Endothelial cell of umbilical vein (primary cell): ENCODE results near the gene GRID1. TPM values are rescaled to one million over a fixed set of nuclear protein-coding genes. Genes with fewer than 3 reads are reported as not detected.

ENCODE experiments used
- BruUV-seq: library from RNA; stranded (reverse); fragments of 400-500 nt; replicated peaks from 2 replicates; lab custom pipeline; 2021; lab: Mats Ljungman, UMichigan
- CTCF ChIA-PET: fragments of 300-600, 350-600 bp; sonication (Branson Sonifier 250); formaldehyde crosslinking; loops from one replicate; lab custom pipeline; 2021; ENCODE audit warnings: antibody characterized with exemption, inconsistent platforms; lab: Charles Lee
- POLR2A ChIA-PET: fragments of 300-600, 350-600 bp; sonication (Branson Sonifier 250); formaldehyde crosslinking; loops from one replicate; lab custom pipeline; 2021; ENCODE audit warnings: antibody characterized with exemption, inconsistent platforms; lab: Charles Lee
- DNase-seq: peaks from one replicate; pipeline ENCODE4 v3.0.0-alpha.2; 2011; ENCODE audit warnings: low read depth, low spot score
- FAIRE-seq: peaks from 2 replicates; lab custom pipeline; 2011; peaks lifted over from hg19 to GRCh38; lab: Jason Lieb, UNC
- H2AFZ ChIP-seq: 2 replicates; pipeline ENCODE4 v1.6.0; 2012; ENCODE audit warnings: low read depth, low read length, control low read depth, inconsistent platforms
- H3K27ac ChIP-seq: 2 replicates; pipeline ENCODE4 v1.5.1; 2011; ENCODE audit warnings: low read depth, mild to moderate bottlenecking, control low read depth, low read length, moderate library complexity; ENCODE audit not compliant: insufficient read depth
- H3K27me3 ChIP-seq, 2 experiments: 2 replicates each; pipeline versions ENCODE4 v1.6.0 to v1.6.1; 2011; ENCODE audit warnings: low read length in 2 of 2, mixed read lengths in 1 of 2; ENCODE audit not compliant: control insufficient read depth in 2 of 2, insufficient read depth in 2 of 2
- H3K36me3 ChIP-seq, 2 experiments: 2 replicates in 1 of 2; 3 replicates in 1 of 2; pipeline ENCODE4 v1.5.1; 2011; ENCODE audit warnings: low read length in 2 of 2, mild to moderate bottlenecking in 1 of 2, moderate library complexity in 1 of 2; ENCODE audit not compliant: control insufficient read depth in 2 of 2, insufficient read depth in 2 of 2; ENCODE audit errors: extremely low read depth in 1 of 2
- H3K4me1 ChIP-seq: 3 replicates; pipeline ENCODE4 v1.5.1; 2011; ENCODE audit warnings: mild to moderate bottlenecking, low read length; ENCODE audit not compliant: control insufficient read depth, insufficient read depth; ENCODE audit errors: extremely low read depth
- H3K4me2 ChIP-seq: 2 replicates; pipeline ENCODE4 v1.6.1; 2011; ENCODE audit warnings: low read length, control low read depth, mixed read lengths; ENCODE audit not compliant: insufficient read depth
- H3K4me3 ChIP-seq, 3 experiments: fragments of 200-600 bp in 1 of 3; sonication (generic), shearing (Covaris generic) in 1 of 3; replicated peaks in 1 of 3; 2 replicates each; pipeline ENCODE4 v1.5.1; 2011 to 2016; ENCODE audit warnings: control low read depth in 3 of 3, low read length in 3 of 3, mild to moderate bottlenecking in 2 of 3, inconsistent platforms in 1 of 3, low read depth in 1 of 3, moderate library complexity in 1 of 3; ENCODE audit not compliant: insufficient read depth in 1 of 3
- H3K79me2 ChIP-seq: 2 replicates; pipeline ENCODE4 v1.6.0; 2012; ENCODE audit warnings: low read length, inconsistent platforms; ENCODE audit not compliant: control insufficient read depth, insufficient read depth
- H3K9ac ChIP-seq: replicated peaks from 2 replicates; pipeline ENCODE3; 2011; ENCODE audit warnings: low read length, control low read depth; ENCODE audit not compliant: insufficient read depth; ENCODE audit errors: extremely low read depth
- H3K9me1 ChIP-seq: replicated peaks from 3 replicates; pipeline ENCODE4 v1.6.0; 2011; ENCODE audit warnings: mild to moderate bottlenecking, low read length; ENCODE audit not compliant: control insufficient read depth, insufficient read depth; ENCODE audit errors: extremely low read depth
- H3K9me3 ChIP-seq: replicated peaks from 2 replicates; pipeline ENCODE4 v1.5.1; 2012; ENCODE audit warnings: low read length, inconsistent platforms; ENCODE audit not compliant: control insufficient read depth, insufficient read depth
- H4K20me1 ChIP-seq: replicated peaks from 2 replicates; pipeline ENCODE3; 2011; ENCODE audit warnings: mild to moderate bottlenecking, low read length; ENCODE audit not compliant: control insufficient read depth, insufficient read depth; ENCODE audit errors: extremely low read depth
- EZH2 ChIP-seq: IDR thresholded peaks from 2 replicates; pipeline ENCODE4 v1.6.1; 2012; ENCODE audit warnings: borderline replicate concordance, low read depth, mild to moderate bottlenecking, moderate library complexity, low read length, inconsistent platforms; ENCODE audit not compliant: severe bottlenecking
- FOS ChIP-seq: IDR thresholded peaks from 2 replicates; pipeline ENCODE4 v1.6.1; 2011; ENCODE audit warnings: mild to moderate bottlenecking, low read length, moderate library complexity, borderline replicate concordance; ENCODE audit not compliant: insufficient read depth
- GATA2 ChIP-seq: IDR thresholded peaks from 2 replicates; pipeline ENCODE4 v1.7.0; 2011; ENCODE audit warnings: low read depth, mild to moderate bottlenecking, moderate library complexity, mixed read lengths, low read length; ENCODE audit not compliant: insufficient read length, insufficient read depth
- JUN ChIP-seq: IDR thresholded peaks from 2 replicates; pipeline ENCODE4 v1.6.1; 2011; ENCODE audit warnings: borderline replicate concordance, low read depth; ENCODE audit not compliant: insufficient read length, insufficient read depth
- MYC ChIP-seq: IDR thresholded peaks from one replicate; pipeline ENCODE4 v1.6.1; 2011; ENCODE audit warnings: mild to moderate bottlenecking, low read depth, low read length
- POLR2A ChIP-seq: IDR thresholded peaks from 2 replicates; pipeline ENCODE4 v1.6.1; 2012; ENCODE audit warnings: low read depth, mild to moderate bottlenecking, control low read depth, low read length
- POLR2AphosphoS5 ChIP-seq: IDR thresholded peaks from 2 replicates; pipeline ENCODE4 v1.6.1; 2012; ENCODE audit warnings: low read depth, mild to moderate bottlenecking, control low read depth, low read length, moderate library complexity; ENCODE audit not compliant: insufficient read depth
- dilution Hi-C: fragments of 300-500 bp; cut with MboI; formaldehyde crosslinking; loops from one replicate; pipeline ENCODE4 v1.15.0; 2019; ENCODE audit warnings: low sequenced_read_pairs; ENCODE audit not compliant: extremely low pct_ligation_motif_present
- intact Hi-C: fragments of 100-400 bp; cut with micrococcal nuclease; formaldehyde crosslinking; loops from one replicate; pipeline ENCODE4 v1.10.0; 2022
- polyA plus RNA-seq, 4 experiments: library from polyadenylated mRNA; depleted of rRNA in 3 of 4; stranded (reverse) in 3 of 4; unstranded in 1 of 4; fragments of >200 nt; gene quantifications; 2 replicates each; pipeline versions ENCODE4 v1.2.1 to v1.2.3, GENCODE V29; 2011 to 2012; ENCODE audit warnings: missing spikeins in 1 of 4
- total RNA-seq: library from RNA; stranded (reverse); gene quantifications from 2 replicates; pipeline ENCODE4 v1.2.3, GENCODE V29; 2021
- TF ChIP-seq, protein P1 (sequence below), 2 donors: IDR thresholded peaks; 1 replicate in 1 of 2; 2 replicates in 1 of 2; pipeline ENCODE4 v1.5.1; 2011; ENCODE audit warnings: low read length in 2 of 2, mild to moderate bottlenecking in 2 of 2, moderate library complexity in 2 of 2, control low read depth in 1 of 2, inconsistent platforms in 1 of 2, low read depth in 1 of 2; ENCODE audit not compliant: insufficient read depth in 1 of 2; ENCODE audit errors: extremely low read depth in 1 of 2
- TF ChIP-seq, protein P2 (sequence below): IDR thresholded peaks from 2 replicates; pipeline ENCODE4 v1.6.1; 2011; ENCODE audit not compliant: insufficient read depth, insufficient read length

The GRID1 gene
- total and polyA plus RNA-seq, 2 donors (not counting 3 experiments of a cell fraction or from before 2014, with no cell fraction given), result not detected

DNA sequence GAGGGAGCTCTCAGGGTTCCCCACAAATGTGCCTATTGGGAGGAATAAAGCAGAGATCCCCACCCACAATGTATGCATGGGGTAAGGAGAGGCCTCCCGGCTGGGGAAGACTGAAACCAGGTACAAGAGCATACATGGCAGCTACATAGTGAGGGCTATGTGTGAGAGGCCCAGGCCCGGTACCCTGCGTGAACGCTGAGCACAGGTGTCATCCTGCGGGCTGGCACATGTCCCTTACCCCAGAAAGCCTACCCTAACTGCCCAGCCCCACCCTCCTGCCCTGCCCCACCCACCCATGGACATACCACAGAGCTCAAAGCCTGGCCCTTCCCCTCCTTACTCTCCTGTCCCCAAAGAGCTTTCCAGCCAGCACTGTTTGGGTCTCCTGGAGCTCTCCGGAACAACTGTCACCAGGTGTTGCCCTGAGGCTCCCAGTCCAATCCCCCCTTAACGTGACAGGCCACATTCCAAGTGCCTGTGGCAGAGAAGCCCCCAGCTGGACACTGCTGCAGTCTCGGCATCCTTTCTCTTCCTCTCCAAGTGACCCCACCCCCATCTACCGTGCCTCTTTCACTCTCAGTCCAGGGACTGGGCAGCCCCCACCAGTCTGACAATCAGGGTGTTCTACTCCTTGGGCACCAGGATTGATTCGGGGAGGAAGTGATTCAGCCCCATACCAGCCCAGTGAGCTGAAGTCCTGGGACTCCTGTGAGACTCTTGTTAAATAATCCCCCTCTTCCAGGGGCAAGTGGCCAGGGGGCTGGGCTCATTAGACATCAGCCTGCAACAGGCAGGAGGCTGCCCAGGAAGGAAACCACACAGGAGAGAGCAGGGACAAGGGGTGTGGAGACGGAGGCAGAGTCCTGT, 19.6 kb downstream of the GRID1 start:
- Histone ChIP-seq H3K36me3 (no peaks in the 10 kb centered on the region), H3K4me1 (no peaks in the 10 kb centered on the region), H3K27me3 (no peaks in the 10 kb centered on the region), H3K9ac (no peak overlapping the region), H3K9me1 (no peaks in the 10 kb centered on the region), H3K79me2 (no peaks in the 10 kb centered on the region), H4K20me1 (no peaks in the 10 kb centered on the region), H2AFZ (no peak overlapping the region), H3K27ac (no peak overlapping the region), H3K4me2 (no peak overlapping the region), H3K9me3 (no peaks in the 10 kb centered on the region), H3K4me3 (no peak overlapping the region)
- dilution Hi-C loops (no loop called here), intact Hi-C loops (loop anchor here (10.0 kb wide), 1 partner anchor 1502 kb away; no protein-coding TSS in a partner anchor)
- BruUV-seq, result no TSS peak
- ChIA-PET CTCF (interaction anchor here (1.2 kb wide), 1 partner anchor 1807 kb away, joined by 5 read pairs; no protein-coding TSS in a partner anchor), POLR2A (no interaction called here)
- TF ChIP-seq, protein P1, sequence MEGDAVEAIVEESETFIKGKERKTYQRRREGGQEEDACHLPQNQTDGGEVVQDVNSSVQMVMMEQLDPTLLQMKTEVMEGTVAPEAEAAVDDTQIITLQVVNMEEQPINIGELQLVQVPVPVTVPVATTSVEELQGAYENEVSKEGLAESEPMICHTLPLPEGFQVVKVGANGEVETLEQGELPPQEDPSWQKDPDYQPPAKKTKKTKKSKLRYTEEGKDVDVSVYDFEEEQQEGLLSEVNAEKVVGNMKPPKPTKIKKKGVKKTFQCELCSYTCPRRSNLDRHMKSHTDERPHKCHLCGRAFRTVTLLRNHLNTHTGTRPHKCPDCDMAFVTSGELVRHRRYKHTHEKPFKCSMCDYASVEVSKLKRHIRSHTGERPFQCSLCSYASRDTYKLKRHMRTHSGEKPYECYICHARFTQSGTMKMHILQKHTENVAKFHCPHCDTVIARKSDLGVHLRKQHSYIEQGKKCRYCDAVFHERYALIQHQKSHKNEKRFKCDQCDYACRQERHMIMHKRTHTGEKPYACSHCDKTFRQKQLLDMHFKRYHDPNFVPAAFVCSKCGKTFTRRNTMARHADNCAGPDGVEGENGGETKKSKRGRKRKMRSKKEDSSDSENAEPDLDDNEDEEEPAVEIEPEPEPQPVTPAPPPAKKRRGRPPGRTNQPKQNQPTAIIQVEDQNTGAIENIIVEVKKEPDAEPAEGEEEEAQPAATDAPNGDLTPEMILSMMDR (IDR thresholded peaks at IDR 0.05; ENCODE audit: extremely low read depth in 1 of 2, insufficient read depth in 1 of 2, low read depth in 1 of 2, low read length in 2 of 2), result no peak
- TF ChIP-seq POLR2AphosphoS5 (no peak), GATA2 (no peak), FOS (no peak), POLR2A (no peak), JUN (no peak), MYC (no peak), EZH2 (no peak)
- TF ChIP-seq, protein P2, sequence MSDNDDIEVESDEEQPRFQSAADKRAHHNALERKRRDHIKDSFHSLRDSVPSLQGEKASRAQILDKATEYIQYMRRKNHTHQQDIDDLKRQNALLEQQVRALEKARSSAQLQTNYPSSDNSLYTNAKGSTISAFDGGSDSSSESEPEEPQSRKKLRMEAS, result no peak
- FAIRE-seq (no peak), DNase-seq (no peak)
